ENCODE results near the gene TECPR1.

Gene TECPR1

GRCh38 chr7:98248156-98248555 lies 3.9 kb downstream of the TECPR1 start:
- no peak for DNase-seq

DNA sequence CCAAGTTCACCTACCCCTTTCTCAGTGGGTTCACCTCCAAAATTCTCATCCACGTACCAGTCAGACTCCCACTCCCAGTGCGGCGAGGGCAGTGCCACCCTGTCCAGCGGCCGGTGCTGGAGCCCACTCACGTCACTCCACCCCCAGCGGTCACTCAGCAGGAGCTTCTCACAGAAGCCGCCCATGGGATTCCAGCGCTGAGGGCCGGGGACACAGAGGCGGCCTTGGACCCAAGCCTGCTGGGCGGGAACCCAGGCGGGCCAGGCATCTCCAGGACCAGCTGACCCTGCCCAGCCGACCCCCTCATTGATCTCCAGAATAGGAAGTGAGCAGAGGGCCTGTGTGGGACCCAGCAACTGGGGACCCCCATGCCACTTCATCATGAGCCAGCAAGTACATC lies 7.2 kb downstream of the TECPR1 start:
- DNase-seq = no peak

GRCh38 chr7:98242934-98243333 lies 9.1 kb downstream of the TECPR1 start:
- no peak for DNase-seq

GRCh38 chr7:98242342-98242741 lies 9.7 kb downstream of the TECPR1 start:
- DNase-seq = no peak

- DNase-seq = no peak
Measured at GRCh38 chr7:98241674-98242241, 10.3 kb downstream of the TECPR1 start.

- DNase-seq = peak in 1 of 2 donors; percentile 15
Measured at GRCh38 chr7:98240961-98241673, 10.9 kb downstream of the TECPR1 start.

DNA sequence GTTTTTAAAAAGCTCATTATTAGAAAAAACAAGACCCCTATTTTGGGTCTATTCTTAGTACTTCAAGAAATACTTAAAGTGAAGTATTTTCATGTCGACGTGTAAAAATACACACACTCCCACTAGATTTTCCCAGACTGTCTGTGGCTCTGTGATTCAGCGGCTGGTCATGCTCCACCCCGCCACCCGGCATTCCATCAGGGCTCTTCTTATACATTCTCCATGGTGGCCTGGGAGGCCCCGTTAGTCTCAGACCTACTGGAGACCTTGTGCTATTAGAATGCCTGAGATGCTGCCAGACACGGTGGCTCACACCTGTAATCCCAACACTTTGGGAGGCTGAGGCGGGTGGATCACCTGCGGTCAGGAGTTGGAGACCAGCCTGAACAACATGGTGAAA lies 13.1 kb downstream of the TECPR1 start:
- no peak for DNase-seq

- no peak for DNase-seq
Measured at GRCh38 chr7:98238076-98238475, 14.0 kb downstream of the TECPR1 start.

GRCh38 chr7:98236355-98237185 lies 15.5 kb downstream of the TECPR1 start:
- DNase-seq = no peak

GRCh38 chr7:98235901-98236300 lies 16.1 kb downstream of the TECPR1 start:
- DNase-seq = no peak

GRCh38 chr7:98234429-98235147 lies 17.4 kb downstream of the TECPR1 start:
- DNase-seq = no peak

- no peak for DNase-seq
Measured at GRCh38 chr7:98233219-98234070, 18.6 kb downstream of the TECPR1 start.

- no peak for DNase-seq
Measured at GRCh38 chr7:98232799-98233198, 19.2 kb downstream of the TECPR1 start.

DNA sequence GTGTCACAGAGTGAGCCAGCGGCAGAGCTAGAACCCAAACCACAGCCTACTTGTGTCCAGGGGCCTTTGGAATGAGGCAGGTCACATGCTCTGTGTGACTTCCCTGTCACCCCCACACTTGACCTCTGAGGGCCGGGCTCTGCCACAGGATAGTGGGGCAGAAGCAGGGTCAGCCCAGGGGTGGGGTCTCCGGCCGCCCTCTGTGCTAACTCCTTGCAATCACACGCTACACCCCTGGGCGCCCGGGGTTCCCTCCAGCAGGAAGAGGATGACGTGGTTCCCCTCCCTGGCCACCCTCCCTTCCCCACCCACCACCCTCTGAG lies 19.8 kb downstream of the TECPR1 start:
- no peak for DNase-seq

DNA sequence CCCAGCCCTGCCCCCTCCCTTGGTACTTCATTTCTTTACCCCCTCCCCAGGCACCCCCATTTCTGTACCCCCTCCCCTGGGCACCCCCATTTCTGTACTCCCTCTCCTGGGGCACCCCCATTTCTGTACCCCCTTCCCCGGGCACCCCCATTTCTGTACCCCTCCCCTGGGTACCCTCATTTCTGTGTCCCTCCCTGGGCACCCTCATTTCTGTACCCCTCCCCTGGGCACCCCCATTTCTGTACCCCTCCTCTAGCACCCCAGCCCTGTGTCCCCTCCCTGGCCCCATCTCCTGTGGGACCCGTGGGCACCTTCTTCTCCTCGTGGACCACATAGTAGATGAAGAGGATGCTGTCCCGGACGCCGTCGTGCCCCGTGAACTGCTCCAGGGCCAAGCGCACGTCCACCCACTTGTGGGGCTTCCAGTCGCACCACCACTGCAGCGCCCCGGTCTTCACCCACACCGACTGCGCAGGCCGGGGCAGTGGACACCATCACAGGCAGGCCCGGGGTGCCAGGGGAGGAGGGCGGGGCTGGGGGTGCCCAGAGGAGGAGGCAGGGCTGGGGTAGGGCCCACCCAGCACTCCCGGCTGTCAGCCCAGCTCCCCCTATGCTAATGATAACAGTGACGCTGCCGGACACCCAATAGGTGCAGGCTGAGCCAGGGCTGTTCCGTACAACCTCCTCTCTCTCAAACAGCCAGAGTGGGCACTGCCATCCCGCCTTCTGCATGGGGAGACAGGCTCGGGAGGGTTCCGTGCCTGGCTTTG lies 20.4 kb downstream of the TECPR1 start:
- DNase-seq = no peak

DNA sequence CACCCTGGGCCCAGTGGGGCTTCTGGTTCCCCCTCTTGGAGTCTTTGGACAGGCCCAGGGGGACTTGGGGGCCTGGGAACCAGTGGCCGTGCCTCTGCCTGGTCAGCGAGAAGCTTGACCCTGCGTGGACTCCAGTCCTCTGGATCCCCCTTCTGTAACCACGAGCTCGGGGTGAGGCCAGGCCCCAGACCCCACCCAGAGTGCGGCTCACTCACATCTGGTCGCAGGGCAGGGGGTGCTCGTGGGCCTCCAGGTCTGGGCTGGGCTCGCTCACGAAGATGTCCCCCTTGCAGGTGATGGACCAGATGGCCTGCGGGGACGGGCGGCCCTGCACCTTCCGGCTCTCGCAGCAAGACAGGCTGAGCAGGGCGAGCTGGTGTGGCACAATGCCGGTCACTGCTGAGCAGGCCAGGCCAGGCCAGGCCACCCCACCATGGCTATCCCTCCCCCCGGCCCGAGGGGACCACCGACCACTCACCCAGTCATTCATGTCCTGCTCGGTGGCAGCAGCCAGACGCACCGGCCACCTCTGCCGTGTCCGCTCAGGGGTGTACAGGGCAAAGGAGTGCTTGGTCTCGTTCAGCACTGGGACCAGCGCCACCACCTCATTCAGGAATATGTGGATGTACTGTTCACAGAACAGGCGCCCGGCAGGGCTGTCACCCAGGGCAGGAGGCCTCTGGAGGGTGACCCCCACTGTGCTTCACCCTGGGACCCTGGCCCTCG lies 21.1 kb downstream of the TECPR1 start:
- DNase-seq = no peak

GRCh38 chr7:98229991-98230745 lies 21.9 kb downstream of the TECPR1 start:
- DNase-seq = no peak

GRCh38 chr7:98229441-98229840 lies 22.6 kb downstream of the TECPR1 start:
- no peak for DNase-seq

DNA sequence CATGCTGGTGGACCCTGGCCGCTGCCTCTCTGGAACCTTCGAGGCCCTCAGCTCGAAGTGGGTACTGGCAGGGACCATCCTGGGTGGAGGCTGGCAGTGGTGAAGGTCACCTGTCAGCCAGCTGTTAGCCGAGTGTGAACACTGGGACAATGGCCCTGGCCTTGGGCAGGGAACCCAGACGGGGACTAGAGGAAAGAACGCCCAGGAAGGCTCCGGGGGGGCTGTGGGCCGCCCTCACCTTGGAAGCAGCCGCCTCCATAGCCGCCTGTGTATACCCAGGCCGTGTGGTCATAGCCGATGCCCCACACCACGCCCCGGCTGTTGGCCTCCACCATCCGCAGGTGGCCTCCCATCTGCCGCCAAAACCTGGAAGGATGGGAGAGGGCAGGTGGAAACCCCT lies 23.2 kb downstream of the TECPR1 start:
- no peak for DNase-seq

GRCh38 chr7:98227939-98228338 lies 24.1 kb downstream of the TECPR1 start:
- no peak for DNase-seq

All from CD4-positive, alpha-beta T cell treated with Interferon alpha-2 for 1 hour (primary cell).